ENCODE data around the gene SZRD1. TPM values are rescaled to one million over a fixed set of nuclear protein-coding genes. Genes with fewer than 3 reads are reported as not detected.

SZRD1 gene
- total and polyA plus RNA-seq, 7 donors = 65.0 to 106 (median 77.3) TPM

- Histone ChIP-seq H3K27me3 (no peaks in the 10 kb centered on the region), H3K4me3 (peak overlapping the region; percentile 64 to 92 (median 85)), H3K9me3 (no peaks in the 10 kb centered on the region), H3K27ac (peak overlapping the region; percentile 92 to 98 (median 94)), H3K36me3 (no peaks in the 10 kb centered on the region), H3K4me1 (peaks cover 0 to 52% (median 45%) of the 10 kb centered on the region in 4 donors)
- WGBS, 2 donors = 0% methylated on average over 47 of the region's 47 CpGs
- intact Hi-C loops (cut with DNase I) = loop anchor here (10.0 kb wide), 1 partner anchor 163 kb away; no protein-coding TSS in a partner anchor
- TF ChIP-seq POLR2A (IDR thresholded peaks at IDR 0.05) (peak; percentile 85 to 89), CTCF (IDR thresholded peaks at IDR 0.05) (no peak), POLR2AphosphoS5 (IDR thresholded peaks at IDR 0.05) (peak; percentile 66 to 97 (median 94))
- DNase-seq = peak; percentile 93
Observed at GRCh38 chr1:16367258-16367967, 371 bp downstream of the SZRD1 start.

GRCh38 chr1:16367968-16368890 is 1.2 kb downstream of the SZRD1 start:
- Histone ChIP-seq H3K4me1 (peaks cover 0 to 59% (median 52%) of the 10 kb centered on the region in 4 donors), H3K36me3 (no peaks in the 10 kb centered on the region), H3K27me3 (no peaks in the 10 kb centered on the region), H3K9me3 (no peaks in the 10 kb centered on the region), H3K4me3 (peak overlapping the region; percentile 64 to 92 (median 85)), H3K27ac (peak overlapping the region; percentile 92 to 98 (median 94))
- WGBS, 2 donors = 1 to 4% methylated on average over 24 of the region's 24 CpGs
- DNase-seq = no peak
- intact Hi-C loops (cut with DNase I) = loop anchor here (10.0 kb wide), 1 partner anchor 163 kb away; no protein-coding TSS in a partner anchor
- no peak for TF ChIP-seq EP300 (IDR thresholded peaks at IDR 0.05)
- TF ChIP-seq POLR2A (IDR thresholded peaks at IDR 0.05) = no peak
- TF ChIP-seq CTCF (IDR thresholded peaks at IDR 0.05) = no peak
- no peak for TF ChIP-seq POLR2AphosphoS5 (IDR thresholded peaks at IDR 0.05)

GRCh38 chr1:16369821-16370220 is 2.8 kb downstream of the SZRD1 start:
- no peak for DNase-seq
- Histone ChIP-seq H3K4me3 (no peak overlapping the region), H3K9me3 (no peaks in the 10 kb centered on the region), H3K27ac (peak overlapping the region in 1 of 4 donors; percentile 5), H3K27me3 (no peaks in the 10 kb centered on the region), H3K36me3 (no peaks in the 10 kb centered on the region), H3K4me1 (peaks cover 0 to 70% (median 66%) of the 10 kb centered on the region in 4 donors)
- no peak for TF ChIP-seq POLR2A (IDR thresholded peaks at IDR 0.05)
- no peak for TF ChIP-seq CTCF (IDR thresholded peaks at IDR 0.05)
- TF ChIP-seq EP300 (IDR thresholded peaks at IDR 0.05) = no peak
- no peak for TF ChIP-seq POLR2AphosphoS5 (IDR thresholded peaks at IDR 0.05)
- whole genome bisulfite sequencing, 2 donors = 93 to 96% methylated on average over 4 of the region's 4 CpGs
- intact Hi-C loops (cut with DNase I) = loop anchor here (1.0 to 10.0 kb wide), 2 partner anchors 70 to 165 kb away; partner anchors contain the start of gene NECAP2

- 78 to 90% methylated on average over 5 of the region's 5 CpGs for WGBS, 2 donors
- no peaks in the 10 kb centered on the region for H3K9me3 ChIP-seq
- no peaks in the 10 kb centered on the region for H3K36me3 ChIP-seq
- H3K4me3 ChIP-seq = no peak overlapping the region
- no peaks in the 10 kb centered on the region for H3K27me3 ChIP-seq
- no peak for DNase-seq
- peak overlapping the region in 1 of 4 donors; percentile 15 for H3K27ac ChIP-seq
- intact Hi-C loops (cut with DNase I) = no loop called here
- TF ChIP-seq POLR2A (IDR thresholded peaks at IDR 0.05) = no peak
- TF ChIP-seq EP300 (IDR thresholded peaks at IDR 0.05) = no peak
- TF ChIP-seq POLR2AphosphoS5 (IDR thresholded peaks at IDR 0.05) = no peak
- no peak for TF ChIP-seq CTCF (IDR thresholded peaks at IDR 0.05)
- peaks cover 0 to 83% (median 79%) of the 10 kb centered on the region in 4 donors for H3K4me1 ChIP-seq
Observed at GRCh38 chr1:16371725-16372124, 4.7 kb downstream of the SZRD1 start.

Measured in sigmoid colon (tissue), 7 donors.